NCI-H1092 treated with DMSO at 0.1 percent for 48 hours (cell line): Measurements from ENCODE around the gene ZNF484.
"Not testable (repeated sequence)": the region's sequence is repeated elsewhere in the genome, so short reads cannot be mapped to it uniquely, and the experiment has no call there.

Source experiments
- DNase-seq: peaks from one replicate; lab custom pipeline; 2025; lab: John Stamatoyannopoulos, UW

Gene ZNF484

DNA sequence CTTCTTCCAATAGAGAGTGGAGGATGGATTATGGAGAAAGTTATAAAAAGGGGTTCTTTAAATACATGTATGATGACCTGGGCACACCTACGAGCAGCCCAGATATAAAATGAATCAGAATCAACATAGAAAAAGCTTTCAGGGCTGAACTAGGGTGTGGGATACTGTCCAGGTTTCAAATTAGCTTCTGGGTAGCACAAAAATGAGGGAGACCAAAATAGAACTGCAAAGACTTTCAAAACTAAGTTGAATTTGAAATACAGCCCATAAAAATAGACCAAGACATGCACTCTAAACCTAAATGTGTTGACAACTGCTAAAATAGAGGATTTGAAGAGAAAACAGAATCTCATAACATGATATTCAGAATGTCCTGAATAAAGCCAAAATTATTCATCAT lies 17.0 kb downstream of the ZNF484 start:
- DNase-seq, result no peak

GRCh38 chr9:92857236-92857635 lies 20.6 kb downstream of the ZNF484 start:
- no peak for DNase-seq

GRCh38 chr9:92853716-92854115 lies 24.1 kb downstream of the ZNF484 start:
- DNase-seq, result no peak

- no peak for DNase-seq
Measured at GRCh38 chr9:92850898-92851297, 26.9 kb downstream of the ZNF484 start.

- not testable (repeated sequence) for DNase-seq
Measured at GRCh38 chr9:92848740-92849139, 29.1 kb downstream of the ZNF484 start.

GRCh38 chr9:92846662-92847145 lies 31.1 kb downstream of the ZNF484 start:
- no peak for DNase-seq

- not testable (repeated sequence) for DNase-seq
Measured at GRCh38 chr9:92838411-92838810, 39.4 kb downstream of the ZNF484 start.

- no peak for DNase-seq
Measured at GRCh38 chr9:92837191-92837590, 40.6 kb downstream of the ZNF484 start.

DNA sequence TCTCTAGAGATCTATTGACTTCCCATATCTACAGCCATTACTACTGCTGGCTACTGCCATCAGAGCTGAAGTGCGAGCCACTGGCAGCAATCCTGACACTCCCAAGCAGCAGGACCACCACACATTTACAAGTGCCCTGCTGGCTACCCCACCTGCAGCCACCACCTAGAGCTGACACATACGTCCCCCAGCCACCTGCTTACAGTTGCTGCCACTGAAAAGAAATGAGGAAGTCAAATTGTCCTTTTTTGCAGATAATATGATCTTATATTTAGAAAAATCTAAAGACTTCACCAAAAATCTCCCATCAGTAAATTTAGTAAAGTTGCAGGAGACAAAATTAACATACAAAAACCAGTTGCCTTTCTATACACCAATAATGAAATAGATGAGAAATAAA lies 48.4 kb downstream of the ZNF484 start:
- no peak for DNase-seq

GRCh38 chr9:92825065-92825464 lies 52.8 kb downstream of the ZNF484 start:
- not testable (repeated sequence) for DNase-seq

GRCh38 chr9:92820964-92821363 lies 56.9 kb downstream of the ZNF484 start:
- DNase-seq, result no peak

DNA sequence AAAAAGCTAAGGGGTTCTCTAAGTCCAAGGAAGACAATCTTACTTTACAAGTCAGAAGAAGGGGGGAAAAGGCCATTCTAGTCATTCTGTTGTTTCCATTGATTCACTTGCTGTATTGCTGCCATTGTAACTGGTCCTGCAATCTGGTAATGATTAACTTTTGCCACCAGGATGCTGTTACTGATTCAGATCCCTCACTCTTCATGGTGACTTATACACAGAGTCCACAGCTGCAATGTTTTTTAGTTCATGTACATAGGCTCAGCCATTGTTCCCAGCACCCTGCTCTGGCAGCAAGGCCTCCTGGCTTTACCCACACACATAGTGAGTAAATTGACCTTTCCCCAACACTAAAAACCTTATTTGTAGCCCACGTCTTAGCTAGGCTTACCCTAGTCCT lies 57.9 kb downstream of the ZNF484 start:
- DNase-seq, result not testable (repeated sequence)

DNA sequence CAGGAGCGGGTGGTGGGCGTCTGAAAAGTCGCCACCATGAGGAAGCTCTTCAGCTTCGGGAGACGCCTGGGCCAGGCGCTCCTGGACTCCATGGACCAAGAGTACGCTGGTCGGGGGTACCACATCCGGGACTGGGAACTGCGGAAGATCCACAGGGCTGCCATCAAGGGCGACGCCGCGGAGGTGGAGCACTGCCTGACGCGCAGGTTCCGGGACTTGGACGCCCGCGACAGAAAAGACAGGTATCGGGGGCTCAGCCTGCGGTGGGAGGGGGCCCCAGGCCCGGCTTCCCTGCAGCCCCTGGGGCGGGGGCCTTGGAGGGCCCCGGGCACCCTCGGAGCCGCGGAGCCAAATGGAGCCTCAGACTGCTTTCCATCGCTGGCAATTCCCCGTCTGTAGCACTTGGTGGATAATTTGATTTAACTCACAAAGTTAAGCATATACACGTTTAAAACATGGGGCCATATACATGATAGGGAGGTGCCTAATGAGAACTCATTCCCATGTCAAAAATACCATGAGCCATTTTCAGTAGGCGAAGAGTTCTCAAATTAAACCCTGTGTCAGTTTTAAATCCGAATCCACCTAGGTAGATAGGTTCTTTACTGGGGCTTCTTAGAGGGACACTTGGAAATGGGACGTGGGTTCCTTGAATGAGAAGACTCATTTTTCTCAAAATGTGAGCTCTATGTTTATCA lies 68.1 kb downstream of the ZNF484 start:
- DNase-seq, result not testable (repeated sequence)

DNA sequence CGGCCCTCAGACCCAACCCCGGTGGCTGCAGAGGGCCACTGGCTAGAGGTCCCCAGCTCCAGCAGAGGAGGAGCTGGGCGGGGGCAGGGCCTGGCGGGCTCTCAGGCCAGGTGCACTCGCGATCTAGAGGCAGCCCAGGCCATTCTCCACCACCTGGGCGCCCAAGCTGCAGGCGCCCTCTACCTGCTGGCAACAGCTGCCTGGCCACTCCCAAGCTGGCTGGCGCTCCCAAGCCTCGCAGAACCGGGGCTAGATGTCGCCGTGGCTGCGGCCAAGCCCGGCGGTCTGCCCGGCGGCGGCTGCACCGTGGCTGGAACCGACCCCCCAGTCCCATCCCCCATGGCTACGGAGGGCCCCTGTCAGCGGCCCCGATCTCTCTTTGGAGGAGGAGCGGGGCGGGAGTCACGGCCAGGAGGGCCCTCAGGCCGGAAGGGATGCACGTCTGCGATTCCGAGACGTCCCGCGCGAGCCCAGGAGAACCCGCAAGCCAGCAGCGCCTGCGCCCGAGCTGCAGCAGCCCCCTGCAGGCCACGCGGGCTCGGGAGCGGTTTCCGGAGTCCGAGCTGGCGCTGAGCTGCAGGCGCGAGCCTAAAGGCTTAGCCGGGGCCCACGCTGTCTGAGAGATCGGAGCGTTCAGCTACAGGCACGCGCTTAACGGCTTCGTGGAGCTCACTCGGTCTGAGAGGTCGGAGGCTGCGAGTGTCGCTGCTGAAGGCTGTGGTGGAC lies 68.9 kb downstream of the ZNF484 start:
- peak; percentile 68 for DNase-seq

GRCh38 chr9:92807757-92808725 lies 69.8 kb downstream of the ZNF484 start:
- peak; percentile 19 for DNase-seq

- no peak for DNase-seq
Measured at GRCh38 chr9:92807031-92807756, 70.6 kb downstream of the ZNF484 start.

GRCh38 chr9:92804727-92805126 lies 73.1 kb downstream of the ZNF484 start:
- DNase-seq, result no peak

GRCh38 chr9:92798358-92798757 lies 79.5 kb downstream of the ZNF484 start:
- no peak for DNase-seq

DNA sequence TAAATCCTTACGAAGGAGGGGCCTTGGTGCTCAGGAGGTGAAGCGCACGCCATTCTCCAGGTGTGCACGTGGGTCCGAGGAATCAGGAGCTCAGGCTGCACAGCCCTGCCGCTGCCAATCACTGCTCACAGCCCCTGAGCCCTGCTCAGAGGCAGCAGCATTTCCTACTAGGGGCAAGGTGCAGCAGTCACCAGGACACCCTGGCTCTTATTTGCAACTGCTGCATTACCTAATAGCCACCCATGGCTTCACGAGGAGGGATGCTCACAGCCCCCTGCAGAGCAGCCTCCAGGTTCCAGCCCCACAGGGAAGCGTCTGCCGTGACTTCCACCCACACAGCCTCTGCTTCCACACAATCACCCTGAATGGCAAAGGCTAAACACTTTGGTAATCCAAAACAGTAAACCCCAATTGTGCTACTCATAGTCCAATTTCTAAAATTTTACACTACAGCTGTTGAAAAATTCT lies 81.5 kb downstream of the ZNF484 start:
- DNase-seq, result not testable (repeated sequence)

DNA sequence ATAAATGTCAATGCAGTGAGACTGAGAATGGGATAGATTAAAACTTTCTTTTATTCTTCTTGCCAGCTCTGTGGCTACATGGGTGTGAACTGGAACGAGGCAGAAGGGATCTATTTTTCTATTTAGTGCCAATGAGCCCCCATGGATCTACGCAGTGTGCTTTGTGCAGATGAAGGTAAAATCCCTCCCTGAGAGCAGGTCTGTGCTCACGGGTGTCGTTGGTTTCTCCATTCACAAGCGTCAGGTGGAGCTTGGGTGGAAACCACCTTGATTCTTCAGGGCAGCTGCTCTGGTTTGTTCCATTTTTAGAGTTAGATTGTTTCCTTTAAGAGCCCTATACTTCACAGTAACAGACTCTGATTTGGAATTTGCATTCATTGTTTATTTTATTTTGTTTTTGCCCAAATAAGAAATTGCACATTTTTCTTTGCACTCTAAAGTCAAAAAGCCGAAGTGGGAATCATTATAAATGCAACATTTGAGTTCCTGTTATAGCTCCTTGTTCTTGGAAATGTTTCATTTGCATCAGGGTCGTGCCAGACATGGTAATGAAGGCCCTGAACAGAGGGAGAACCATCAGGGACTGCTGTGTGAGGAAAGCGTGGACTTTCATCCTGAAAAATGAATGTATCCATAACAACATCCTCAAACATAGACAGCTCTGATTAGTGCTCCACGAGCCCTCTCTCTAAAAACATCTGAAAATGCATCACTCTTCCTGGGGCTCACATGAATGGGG lies 82.1 kb downstream of the ZNF484 start:
- DNase-seq, result no peak
